Naive thymus-derived CD4-positive, alpha-beta T cell (primary cell): ENCODE data around the gene SLC29A1. TPM values are rescaled to one million over a fixed set of nuclear protein-coding genes. Genes with fewer than 3 reads are reported as not detected.

Source experiments
- ATAC-seq: fragments of 150-1000 bp; cut with Tn5 transposase; 2 replicates; pipeline ENCODE4 v1.10.0; 2021; ENCODE audit warnings: mild to moderate bottlenecking, moderate library complexity
- CTCF ChIA-PET: fragments of 350-600 bp; sonication (Branson Sonifier 250); formaldehyde crosslinking; loops from one replicate; lab custom pipeline; 2021; ENCODE audit warnings: antibody characterized with exemption; lab: Charles Lee
- POLR2A ChIA-PET: fragments of 350-600 bp; sonication (Branson Sonifier 250); formaldehyde crosslinking; loops from one replicate; lab custom pipeline; 2021; ENCODE audit warnings: antibody characterized with exemption, inconsistent platforms; lab: Charles Lee
- DNase-seq, 9 donors: peaks; one replicate each; pipeline versions ENCODE4 v3.0.0 to v3.0.0-alpha.2; 2020 to 2022; ENCODE audit warnings: mixed read lengths in 1 of 9
- H3K27ac ChIP-seq: one replicate; pipeline ENCODE4 v1.7.0; 2013; ENCODE audit warnings: mild to moderate bottlenecking, low read depth, low read length, moderate library complexity
- H3K27me3 ChIP-seq, 2 donors: one replicate each; pipeline ENCODE4 v1.7.0; 2013; ENCODE audit warnings: low read length in 2 of 2, mild to moderate bottlenecking in 2 of 2, moderate library complexity in 2 of 2; ENCODE audit not compliant: control insufficient read depth in 2 of 2, insufficient read depth in 2 of 2
- H3K36me3 ChIP-seq, 3 experiments: 1 replicate in 2 of 3; 2 replicates in 1 of 3; pipeline ENCODE4 v1.7.0; 2013; ENCODE audit warnings: low read length in 3 of 3, mild to moderate bottlenecking in 3 of 3, moderate library complexity in 1 of 3; ENCODE audit not compliant: insufficient read depth in 3 of 3, control insufficient read depth in 2 of 3
- H3K4me1 ChIP-seq, 2 donors: one replicate each; pipeline ENCODE4 v1.7.0; 2013; ENCODE audit warnings: low read length in 2 of 2, mild to moderate bottlenecking in 2 of 2, moderate library complexity in 1 of 2; ENCODE audit not compliant: control insufficient read depth in 2 of 2, insufficient read depth in 2 of 2
- H3K4me3 ChIP-seq: 2 replicates; pipeline ENCODE4 v1.7.0; 2013; ENCODE audit warnings: mild to moderate bottlenecking, low read length
- H3K9me3 ChIP-seq, 3 experiments: 1 replicate in 2 of 3; 2 replicates in 1 of 3; pipeline ENCODE4 v1.7.0; 2013; ENCODE audit warnings: low read length in 3 of 3; ENCODE audit not compliant: control insufficient read depth in 2 of 3
- H3K27ac Mint-ChIP-seq, 9 donors: one replicate each; pipeline ENCODE4 v1.8.0; 2020 to 2022; ENCODE audit warnings: mixed read lengths in 9 of 9, mild to moderate bottlenecking in 8 of 9, moderate library complexity in 5 of 9, inconsistent platforms in 2 of 9
- H3K27me3 Mint-ChIP-seq, 5 donors: one replicate each; pipeline ENCODE4 v1.8.0; 2021 to 2022; ENCODE audit warnings: mixed read lengths in 5 of 5, mild to moderate bottlenecking in 1 of 5
- H3K36me3 Mint-ChIP-seq, 5 donors: one replicate each; pipeline ENCODE4 v1.8.0; 2020 to 2022; ENCODE audit warnings: mixed read lengths in 5 of 5, mild to moderate bottlenecking in 3 of 5, inconsistent platforms in 1 of 5
- H3K4me1 Mint-ChIP-seq, 7 donors: one replicate each; pipeline ENCODE4 v1.8.0; 2020 to 2022; ENCODE audit warnings: mixed read lengths in 7 of 7, mild to moderate bottlenecking in 3 of 7, inconsistent platforms in 1 of 7
- H3K4me3 Mint-ChIP-seq, 10 donors: one replicate each; pipeline ENCODE4 v1.8.0; 2020 to 2022; ENCODE audit warnings: mild to moderate bottlenecking in 10 of 10, mixed read lengths in 10 of 10, moderate library complexity in 6 of 10, inconsistent platforms in 2 of 10
- H3K9me3 Mint-ChIP-seq, 11 donors: one replicate each; pipeline ENCODE4 v1.8.0; 2020 to 2022; ENCODE audit warnings: mixed read lengths in 11 of 11, mild to moderate bottlenecking in 4 of 11, inconsistent platforms in 1 of 11, moderate library complexity in 1 of 11
- intact Hi-C, 2 donors: fragments of 100-400 bp; cut with micrococcal nuclease; formaldehyde crosslinking; loops; one replicate each; pipeline ENCODE4 v1.15.1; 2023
- polyA plus RNA-seq, 2 donors: library from polyadenylated mRNA; unstranded; fragments of 300-500 nt; fragmentation: Illumina TruSeq; gene quantifications; one replicate each; pipeline ENCODE4 v1.2.3, GENCODE V29; 2021
- total RNA-seq, 6 experiments: library from RNA in 5 of 6; stranded (reverse) in 5 of 6; gene quantifications; 1 replicate in 5 of 6; 2 replicates in 1 of 6; pipeline ENCODE4 v1.2.3 and lab custom pipeline; 2021 to 2026

SLC29A1 gene
- total RNA-seq (10 to 100 TPM in 1 of 5 experiments, 1 to 10 TPM in 2, under 1 TPM in 2; 0.84 to 41.1 (median 1.8) TPM), polyA plus RNA-seq (1 to 10 TPM in 1 of 2 donors, under 1 TPM in 1; 0.95 to 2.0 TPM), total RNA-seq (lab: John Stamatoyannopoulos, UW) (3.5 reads per million, percentile 18 among the genes with 10 or more reads in this experiment)

DNA sequence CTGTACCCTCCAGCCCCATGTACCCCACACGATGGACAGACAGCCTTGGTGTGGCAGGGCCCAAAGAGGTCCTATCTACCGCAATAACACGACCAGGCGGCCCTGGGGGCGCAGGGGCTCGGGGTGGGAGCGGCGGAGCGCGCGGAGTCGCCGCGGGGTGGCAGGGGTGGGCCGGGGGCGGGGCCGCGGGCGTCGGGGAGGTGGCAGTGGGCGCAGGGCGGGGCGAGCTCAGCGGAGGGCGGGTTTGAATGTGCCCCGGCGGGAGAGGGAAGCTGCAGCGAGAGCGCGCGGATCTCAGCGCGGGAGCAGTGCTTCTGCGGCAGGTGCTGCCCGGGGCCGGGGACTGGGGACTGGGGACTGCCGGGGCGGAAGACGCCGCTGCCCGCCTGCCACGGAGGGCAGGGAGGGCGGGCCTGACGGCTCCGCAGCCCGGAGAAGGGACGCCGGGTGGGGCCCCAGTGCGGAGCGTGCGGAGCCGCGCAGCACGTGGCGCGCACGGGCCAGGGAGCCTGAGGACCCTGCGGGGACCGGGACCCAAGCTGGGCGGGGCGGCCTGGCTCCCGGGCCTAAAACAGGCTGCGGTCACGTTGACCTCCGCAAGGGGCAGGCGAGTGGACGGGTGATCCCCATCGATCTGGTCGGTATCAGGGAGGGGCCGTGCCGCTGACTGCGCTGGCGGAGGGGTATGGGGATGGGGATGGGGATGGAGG, at the start of gene SLC29A1:
Gene SLC29A1 (plus strand): TSS at position 277 of the 710 bp plus-strand sequence. CDS start 3,719 bp downstream, outside the sequence.
- H3K27me3 Mint-ChIP-seq, result peaks cover 0 to 8% (median 0%) of the 10 kb centered on the region in 5 donors
- ChIA-PET POLR2A (interaction anchor here (0.5 to 4.7 kb wide), 5 partner anchors 14 to 1087 kb away, joined by 4 to 51 read pairs (median 7); partner anchors contain the start of genes HSP90AB1 and NFKBIE), CTCF (interaction anchor here (1.0 to 2.9 kb wide), 9 partner anchors 12 to 112 kb away, joined by 3 to 15 read pairs (median 3); partner anchors contain the start of gene HSP90AB1)
- H3K4me3 ChIP-seq, result peak within 1 kb of the TSS; percentile 63
- H3K36me3 ChIP-seq, result no peaks in the 10 kb centered on the region
- no peaks in the 10 kb centered on the region for H3K36me3 Mint-ChIP-seq
- H3K4me1 ChIP-seq, result peaks cover 15 to 16% of the 10 kb centered on the region in 2 donors
- no peaks in the 10 kb centered on the region for H3K9me3 ChIP-seq
- ATAC-seq (peak; percentile 90), DNase-seq (peak; percentile 65 to 82 (median 79))
- H3K4me1 Mint-ChIP-seq, result peaks cover 6 to 44% (median 29%) of the 10 kb centered on the region in 7 donors
- intact Hi-C loops, result loop anchor here (1.0 to 5.0 kb wide), 7 partner anchors 23 to 453 kb away; partner anchors contain the start of genes NFKBIE (in 2 of the 2), AARS2 (in 1 of the 2), MRPL14 (in 1 of the 2) and TMEM63B (in 1 of the 2)
- H3K27ac ChIP-seq, result peak within 1 kb of the TSS; percentile 56
- H3K4me3 Mint-ChIP-seq, result peak within 1 kb of the TSS; percentile 75 to 93 (median 84)
- no peaks in the 10 kb centered on the region for H3K27me3 ChIP-seq
- peak within 1 kb of the TSS in 6 of 9 donors; percentile 6 to 84 (median 78) for H3K27ac Mint-ChIP-seq
- no peaks in the 10 kb centered on the region for H3K9me3 Mint-ChIP-seq

DNA sequence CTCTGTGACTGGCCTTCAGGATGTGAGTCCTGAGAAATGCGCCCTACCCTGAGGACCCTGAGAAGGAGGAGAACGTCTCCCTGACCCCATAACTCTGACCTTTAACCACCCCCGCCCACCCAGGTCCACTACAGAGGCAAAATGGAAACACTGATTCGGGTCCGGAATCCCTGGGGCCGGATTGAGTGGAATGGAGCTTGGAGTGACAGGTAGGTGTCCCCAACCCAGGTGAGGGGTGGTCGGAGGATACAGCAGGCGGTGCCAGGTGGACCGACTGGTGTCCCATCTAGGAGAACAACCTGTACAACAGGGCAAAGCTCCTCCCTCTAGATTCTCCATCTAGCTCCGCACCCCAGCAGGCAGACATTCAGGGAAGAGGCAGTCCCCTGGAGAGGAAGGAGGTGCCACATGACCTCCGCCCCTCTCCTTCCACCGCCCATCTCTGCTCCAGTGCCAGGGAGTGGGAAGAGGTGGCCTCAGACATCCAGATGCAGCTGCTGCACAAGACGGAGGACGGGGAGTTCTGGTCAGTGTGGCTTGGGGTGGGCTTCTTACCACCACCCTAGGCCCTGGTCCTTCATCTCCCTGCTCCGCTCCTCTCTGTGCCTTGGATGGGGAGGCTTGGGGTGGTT, 47.1 kb upstream of the SLC29A1 start:
- ATAC-seq (no peak), DNase-seq (no peak)
- ChIA-PET POLR2A (no interaction called here), CTCF (interaction anchor here (0.6 to 1.5 kb wide), 3 partner anchors 14 to 329 kb away, joined by 3 to 4 read pairs (median 3); no protein-coding TSS in a partner anchor)
- no peak overlapping the region for H3K27ac ChIP-seq
- Mint-ChIP-seq H3K27me3 (peaks cover 0 to 4% (median 4%) of the 10 kb centered on the region in 5 donors), H3K27ac (peak overlapping the region in 1 of 9 donors; percentile 45), H3K9me3 (peaks cover 0 to 3% (median 0%) of the 10 kb centered on the region in 11 donors), H3K4me3 (peak overlapping the region in 2 of 10 donors; percentile 37 to 61), H3K36me3 (no peaks in the 10 kb centered on the region), H3K4me1 (peaks cover 0 to 18% (median 13%) of the 10 kb centered on the region in 7 donors)
- intact Hi-C loops, result no loop called here
- H3K27me3 ChIP-seq, result no peaks in the 10 kb centered on the region
- no peak overlapping the region for H3K4me3 ChIP-seq
- H3K36me3 ChIP-seq, result no peaks in the 10 kb centered on the region
- H3K4me1 ChIP-seq, result no peaks in the 10 kb centered on the region
- no peaks in the 10 kb centered on the region for H3K9me3 ChIP-seq

DNA sequence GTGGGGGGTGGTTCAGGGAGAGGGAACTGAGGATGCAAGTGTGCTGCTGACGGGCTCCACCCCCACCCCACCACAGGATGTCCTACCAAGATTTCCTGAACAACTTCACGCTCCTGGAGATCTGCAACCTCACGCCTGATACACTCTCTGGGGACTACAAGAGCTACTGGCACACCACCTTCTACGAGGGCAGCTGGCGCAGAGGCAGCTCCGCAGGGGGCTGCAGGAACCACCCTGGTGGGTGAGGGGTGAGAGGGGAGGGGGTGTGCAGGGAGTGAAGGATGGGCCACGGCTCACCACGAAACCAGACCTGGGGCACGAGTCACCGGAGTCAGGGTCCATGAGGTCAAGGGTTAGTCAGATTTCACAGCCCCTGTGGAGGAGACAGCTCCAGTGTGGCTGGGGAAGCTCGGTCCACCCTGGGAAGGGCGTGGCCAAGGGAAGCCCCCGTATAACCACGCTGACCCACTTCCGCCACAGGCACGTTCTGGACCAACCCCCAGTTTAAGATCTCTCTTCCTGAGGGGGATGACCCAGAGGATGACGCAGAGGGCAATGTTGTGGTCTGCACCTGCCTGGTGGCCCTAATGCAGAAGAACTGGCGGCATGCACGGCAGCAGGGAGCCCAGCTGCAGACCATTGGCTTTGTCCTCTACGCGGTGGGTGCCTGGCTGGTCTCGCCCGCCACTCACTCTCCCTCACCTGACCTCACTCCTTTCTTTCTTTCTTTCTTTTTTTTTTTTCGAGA, 46.5 kb upstream of the SLC29A1 start:
- POLR2A ChIA-PET, result no interaction called here
- Mint-ChIP-seq H3K27me3 (peaks cover 0 to 4% (median 4%) of the 10 kb centered on the region in 5 donors), H3K27ac (no peak overlapping the region)

DNA sequence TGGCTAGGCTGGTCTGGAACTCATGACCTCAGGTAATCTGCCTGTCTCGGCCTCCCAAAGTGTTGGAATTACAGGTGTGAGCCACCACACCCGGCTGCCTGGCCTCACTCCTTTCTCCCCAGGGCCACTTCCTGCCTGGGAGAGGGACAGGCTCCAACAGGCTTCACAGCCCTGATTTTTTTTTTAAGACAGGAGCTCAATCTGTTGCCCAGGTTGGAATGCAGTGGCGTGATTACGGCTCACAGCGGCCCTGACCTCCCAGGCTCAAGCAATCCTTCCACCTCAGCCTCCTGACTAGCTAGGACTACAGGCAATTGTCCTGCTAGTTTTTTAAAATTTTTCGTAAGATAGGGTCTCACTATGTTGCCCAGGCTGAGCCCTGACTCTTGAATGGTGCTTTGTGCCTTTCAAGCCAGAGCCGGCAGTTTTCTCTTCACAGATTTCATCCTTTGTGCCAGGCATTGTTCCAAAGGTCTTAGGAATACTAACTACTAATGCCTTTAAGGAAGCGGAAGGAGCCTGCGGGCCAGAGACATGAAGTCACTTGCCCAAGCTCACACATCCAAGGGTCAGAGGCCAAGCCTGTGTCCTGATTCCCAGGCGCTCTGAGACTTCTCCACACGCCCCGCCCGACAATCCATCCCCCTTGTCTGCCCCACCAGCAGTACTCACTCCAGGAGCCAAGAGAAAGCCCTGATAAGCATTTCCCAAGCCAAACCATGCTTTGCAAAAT, 45.5 kb upstream of the SLC29A1 start:
- Mint-ChIP-seq H3K4me1 (peaks cover 0 to 16% (median 9%) of the 10 kb centered on the region in 7 donors), H3K27me3 (peaks cover 0 to 4% (median under 1%) of the 10 kb centered on the region in 5 donors), H3K36me3 (no peaks in the 10 kb centered on the region), H3K9me3 (peaks cover 0 to 3% (median 0%) of the 10 kb centered on the region in 11 donors), H3K4me3 (peak overlapping the region in 2 of 10 donors; percentile 1 to 37), H3K27ac (no peak overlapping the region)
- ChIA-PET CTCF (interaction anchor here (1.5 kb wide), 1 partner anchor 16 kb away, joined by 4 read pairs; no protein-coding TSS in a partner anchor), POLR2A (interaction anchor here (0.5 kb wide), 1 partner anchor 97 kb away, joined by 3 read pairs; no protein-coding TSS in a partner anchor)
- no peaks in the 10 kb centered on the region for H3K4me1 ChIP-seq
- intact Hi-C loops, result no loop called here
- no peak for ATAC-seq
- no peaks in the 10 kb centered on the region for H3K9me3 ChIP-seq
- no peak for DNase-seq
- H3K27me3 ChIP-seq, result no peaks in the 10 kb centered on the region
- H3K36me3 ChIP-seq, result no peaks in the 10 kb centered on the region
- no peak overlapping the region for H3K27ac ChIP-seq
- no peak overlapping the region for H3K4me3 ChIP-seq

More for the DNA sequence above, 46.5 kb upstream of the SLC29A1 start:
- no peaks in the 10 kb centered on the region for H3K9me3 ChIP-seq
- no peaks in the 10 kb centered on the region for H3K27me3 ChIP-seq
- ATAC-seq (peak; percentile 72), DNase-seq (no peak)
- CTCF ChIA-PET, result interaction anchor here (1.5 kb wide), 1 partner anchor 15 kb away, joined by 4 read pairs; no protein-coding TSS in a partner anchor
- intact Hi-C loops, result no loop called here
- no peaks in the 10 kb centered on the region for H3K36me3 Mint-ChIP-seq
- H3K4me3 Mint-ChIP-seq, result peak overlapping the region in 7 of 10 donors; percentile 24 to 61 (median 37)
- no peaks in the 10 kb centered on the region for H3K36me3 ChIP-seq
- H3K4me1 Mint-ChIP-seq, result peaks cover 0 to 18% (median 13%) of the 10 kb centered on the region in 7 donors
- H3K27ac ChIP-seq, result no peak overlapping the region
- no peaks in the 10 kb centered on the region for H3K4me1 ChIP-seq
- peaks cover 0 to 3% (median 0%) of the 10 kb centered on the region in 11 donors for H3K9me3 Mint-ChIP-seq
- H3K4me3 ChIP-seq, result no peak overlapping the region

DNA sequence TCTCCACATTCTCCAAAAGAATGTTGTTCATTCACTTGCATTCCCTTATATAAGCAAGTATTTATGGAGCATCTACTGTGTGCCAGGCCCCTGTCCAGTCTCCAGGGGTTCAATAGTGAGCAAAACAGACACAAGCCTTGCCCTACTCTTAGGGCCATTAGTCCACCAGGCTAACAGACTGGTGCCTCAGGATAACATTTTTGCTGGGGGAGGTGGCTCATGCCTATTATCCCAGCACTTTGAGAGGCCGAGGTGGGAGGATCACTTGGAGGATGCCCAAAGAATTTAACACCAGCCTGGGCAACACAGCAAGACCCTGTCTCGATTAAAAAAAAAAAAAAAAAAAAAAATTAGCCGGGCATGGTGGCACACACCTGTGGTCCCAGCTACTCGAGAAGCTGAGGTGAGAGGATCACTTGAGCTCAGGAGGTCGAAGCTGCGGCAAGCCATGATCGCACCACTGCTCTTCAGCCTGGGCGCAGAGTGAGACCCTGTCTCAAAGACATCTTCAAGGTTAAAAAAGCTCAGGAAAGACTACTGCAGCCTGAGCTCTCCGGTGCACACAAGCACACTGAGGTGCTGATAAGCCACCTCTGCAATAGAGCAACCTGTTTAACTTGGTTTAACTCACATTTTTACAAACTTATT, 44.8 kb upstream of the SLC29A1 start:
- no peak overlapping the region for H3K4me3 Mint-ChIP-seq
- DNase-seq, result no peak
- H3K36me3 Mint-ChIP-seq, result no peaks in the 10 kb centered on the region
- peaks cover 0 to 16% (median 8%) of the 10 kb centered on the region in 7 donors for H3K4me1 Mint-ChIP-seq
- intact Hi-C loops, result no loop called here
- no peaks in the 10 kb centered on the region for H3K9me3 ChIP-seq
- H3K27ac ChIP-seq, result no peak overlapping the region
- H3K36me3 ChIP-seq, result no peaks in the 10 kb centered on the region
- peaks cover 0 to 3% (median 0%) of the 10 kb centered on the region in 11 donors for H3K9me3 Mint-ChIP-seq
- ATAC-seq, result no peak
- H3K27me3 Mint-ChIP-seq, result peaks cover 0 to 4% (median 0%) of the 10 kb centered on the region in 5 donors
- H3K27ac Mint-ChIP-seq, result no peak overlapping the region
- ChIA-PET CTCF (interaction anchor here (1.0 kb wide), 2 partner anchors 9 to 89 kb away, joined by 3 to 4 read pairs; no protein-coding TSS in a partner anchor), POLR2A (no interaction called here)
- H3K4me1 ChIP-seq, result no peaks in the 10 kb centered on the region
- no peak overlapping the region for H3K4me3 ChIP-seq
- H3K27me3 ChIP-seq, result no peaks in the 10 kb centered on the region
